Adipocyte (in vitro differentiated cells): ENCODE results near the gene SLC25A46.
"Not testable (repeated sequence)": the region's sequence is repeated elsewhere in the genome, so short reads cannot be mapped to it uniquely, and the experiment has no call there.

ENCODE experiments used
- DNase-seq: peaks from one replicate; pipeline ENCODE4 v3.0.0-alpha.2; 2015; ENCODE audit warnings: low read depth
- H3K27me3 ChIP-seq: replicated peaks from 2 replicates; pipeline ENCODE4 v1.7.0; 2013; ENCODE audit warnings: mild to moderate bottlenecking, low read length, moderate library complexity; ENCODE audit not compliant: control insufficient read depth, insufficient read depth
- H3K36me3 ChIP-seq: 2 replicates; pipeline ENCODE4 v1.7.0; 2013; ENCODE audit warnings: low read length, mild to moderate bottlenecking, moderate library complexity; ENCODE audit not compliant: control insufficient read depth, insufficient read depth, severe bottlenecking
- H3K4me1 ChIP-seq: 2 replicates; pipeline ENCODE4 v1.7.0; 2013; ENCODE audit warnings: mild to moderate bottlenecking, low read length, moderate library complexity; ENCODE audit not compliant: control insufficient read depth, insufficient read depth
- H3K4me3 ChIP-seq: 2 replicates; pipeline ENCODE4 v1.7.0; 2013; ENCODE audit warnings: mild to moderate bottlenecking, low read length, moderate library complexity
- H3K9ac ChIP-seq: 2 replicates; pipeline ENCODE4 v1.7.0; 2013; ENCODE audit warnings: mild to moderate bottlenecking, low read length, moderate library complexity
- H3K9me3 ChIP-seq: 2 replicates; pipeline ENCODE4 v1.7.0; 2013; ENCODE audit warnings: mild to moderate bottlenecking, low read length, moderate library complexity; ENCODE audit not compliant: control insufficient read depth

The SLC25A46 gene

DNA sequence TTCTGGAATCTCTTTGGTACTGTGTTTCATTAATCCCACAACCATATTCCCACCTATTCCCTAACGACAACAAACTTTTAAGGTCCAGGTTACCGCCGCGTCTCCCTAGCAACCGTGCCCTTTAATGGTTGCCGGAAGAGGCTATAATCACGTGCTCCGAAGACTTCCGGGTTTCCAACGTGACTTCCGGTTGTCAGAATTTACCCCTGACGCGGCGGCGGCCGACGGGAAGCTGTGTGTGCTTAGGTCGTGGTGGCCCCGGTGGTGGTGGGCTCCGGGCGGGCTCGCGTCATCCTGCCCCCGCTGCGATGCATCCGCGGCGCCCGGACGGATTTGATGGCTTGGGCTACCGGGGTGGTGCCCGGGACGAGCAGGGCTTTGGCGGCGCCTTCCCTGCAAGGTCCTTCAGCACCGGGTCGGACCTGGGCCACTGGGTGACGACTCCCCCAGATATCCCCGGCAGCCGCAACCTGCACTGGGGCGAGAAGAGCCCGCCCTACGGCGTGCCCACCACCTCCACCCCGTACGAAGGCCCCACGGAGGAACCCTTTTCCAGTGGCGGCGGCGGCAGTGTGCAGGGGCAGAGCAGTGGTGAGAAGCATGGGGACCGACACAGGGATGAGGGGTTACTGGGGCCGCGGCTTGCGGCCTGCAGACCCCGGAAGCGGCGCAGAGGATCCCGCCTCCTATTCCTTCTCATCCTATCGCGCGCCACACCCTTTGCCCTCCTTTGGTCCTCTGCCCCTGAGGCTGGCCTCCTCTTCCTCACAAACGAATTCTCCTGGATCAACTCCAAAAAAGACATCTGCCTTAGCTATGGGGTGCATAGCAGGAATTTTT lies at the start of gene SLC25A46:
TSS of gene SLC25A46 (plus strand) at position 196 of the 840 bp plus-strand sequence. CDS start at position 309, 113 bp downstream.
- DNase-seq: peak; percentile 95
- peak within 1 kb of the TSS; percentile 93 for H3K4me3 ChIP-seq
- H3K36me3 ChIP-seq: peaks cover 9% of the 10 kb centered on the region
- no peaks in the 10 kb centered on the region for H3K9me3 ChIP-seq
- H3K4me1 ChIP-seq: peaks cover 22% of the 10 kb centered on the region
- H3K27me3 ChIP-seq: no peaks in the 10 kb centered on the region
- H3K9ac ChIP-seq: peak within 1 kb of the TSS; percentile 96

DNA sequence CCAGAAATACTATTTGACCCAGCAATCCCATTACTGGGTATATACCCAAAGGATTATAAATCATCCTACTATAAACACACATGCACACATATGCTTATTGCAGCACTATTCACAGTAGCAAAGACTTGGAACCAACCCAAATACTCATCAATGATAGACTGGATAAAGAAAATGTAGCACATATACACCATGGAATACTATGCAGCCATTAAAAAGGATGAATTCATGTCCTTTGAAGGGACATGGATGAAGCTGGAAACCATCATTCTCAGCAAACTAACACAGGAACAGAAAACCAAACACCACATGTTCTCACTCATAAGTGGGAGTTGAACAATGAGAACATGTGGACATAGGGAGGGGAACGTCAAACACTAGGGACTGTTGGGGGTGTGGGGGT lies 48.2 kb upstream of the SLC25A46 start:
- H3K9ac ChIP-seq, H3K9me3 ChIP-seq, H3K36me3 ChIP-seq, DNase-seq, H3K27me3 ChIP-seq, H3K4me1 ChIP-seq, H3K4me3 ChIP-seq: not testable (repeated sequence)

DNA sequence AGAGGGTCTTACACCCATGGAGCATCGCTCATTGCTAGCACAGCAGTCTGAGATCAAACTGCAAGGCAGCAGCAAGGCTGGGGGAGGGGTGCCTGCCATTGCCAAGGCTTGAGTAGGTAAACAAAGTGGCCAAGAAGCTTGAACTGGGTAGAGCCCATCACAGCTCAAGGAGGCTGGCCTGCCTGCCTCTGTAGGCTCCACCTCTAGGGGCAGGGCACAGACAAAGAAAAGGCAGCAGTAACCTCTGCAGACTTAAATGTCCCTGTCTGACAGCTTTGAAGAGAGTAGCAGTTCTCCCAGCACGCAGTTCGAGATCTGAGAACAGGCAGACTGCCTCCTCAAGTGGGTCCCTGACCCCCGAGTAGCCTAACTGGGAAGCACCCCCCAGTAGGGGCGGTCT lies 46.1 kb upstream of the SLC25A46 start:
- not testable (repeated sequence) for DNase-seq, H3K9ac ChIP-seq, H3K4me3 ChIP-seq, H3K4me1 ChIP-seq, H3K36me3 ChIP-seq, H3K27me3 ChIP-seq, H3K9me3 ChIP-seq

- Histone ChIP-seq H3K27me3 (no peaks in the 10 kb centered on the region), H3K36me3 (no peaks in the 10 kb centered on the region), H3K9me3 (no peaks in the 10 kb centered on the region), H3K9ac (no peak overlapping the region), H3K4me3 (no peak overlapping the region), H3K4me1 (no peaks in the 10 kb centered on the region)
- DNase-seq: peak; percentile 15
Measured at GRCh38 chr5:110702300-110702699, 36.5 kb upstream of the SLC25A46 start.

- no peaks in the 10 kb centered on the region for H3K9me3 ChIP-seq
- peak; percentile 21 for DNase-seq
- no peak overlapping the region for H3K9ac ChIP-seq
- no peaks in the 10 kb centered on the region for H3K36me3 ChIP-seq
- no peak overlapping the region for H3K4me3 ChIP-seq
- no peaks in the 10 kb centered on the region for H3K4me1 ChIP-seq
- H3K27me3 ChIP-seq: no peaks in the 10 kb centered on the region
Measured at GRCh38 chr5:110702704-110703103, 36.1 kb upstream of the SLC25A46 start.

DNA sequence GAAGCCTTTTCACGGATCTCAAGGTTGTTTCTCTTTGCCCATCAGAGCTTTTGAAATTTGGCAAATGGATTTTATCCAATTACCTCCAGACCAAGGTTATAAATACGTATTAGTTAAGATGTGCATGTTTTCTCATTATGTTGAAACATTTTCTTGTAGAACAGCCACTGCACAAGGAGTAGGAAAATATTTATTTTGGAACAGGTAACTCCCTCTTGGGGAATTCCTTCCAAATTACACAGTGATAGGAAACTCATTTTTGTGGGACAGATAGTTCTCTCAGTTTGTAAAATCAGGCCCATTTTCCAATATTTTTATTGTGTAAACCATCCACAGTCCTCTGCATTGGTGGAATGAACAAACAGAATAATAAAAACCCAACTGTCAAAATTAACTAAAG lies 35.3 kb upstream of the SLC25A46 start:
- Histone ChIP-seq H3K4me3 (no peak overlapping the region), H3K36me3 (no peaks in the 10 kb centered on the region), H3K9me3 (no peaks in the 10 kb centered on the region), H3K4me1 (no peaks in the 10 kb centered on the region), H3K27me3 (no peaks in the 10 kb centered on the region), H3K9ac (no peak overlapping the region)
- peak; percentile 4 for DNase-seq

GRCh38 chr5:110705349-110705748 lies 33.5 kb upstream of the SLC25A46 start:
- H3K36me3 ChIP-seq: no peaks in the 10 kb centered on the region
- no peak overlapping the region for H3K9ac ChIP-seq
- H3K27me3 ChIP-seq: no peaks in the 10 kb centered on the region
- no peaks in the 10 kb centered on the region for H3K9me3 ChIP-seq
- DNase-seq: no peak
- H3K4me1 ChIP-seq: no peaks in the 10 kb centered on the region
- H3K4me3 ChIP-seq: no peak overlapping the region

DNA sequence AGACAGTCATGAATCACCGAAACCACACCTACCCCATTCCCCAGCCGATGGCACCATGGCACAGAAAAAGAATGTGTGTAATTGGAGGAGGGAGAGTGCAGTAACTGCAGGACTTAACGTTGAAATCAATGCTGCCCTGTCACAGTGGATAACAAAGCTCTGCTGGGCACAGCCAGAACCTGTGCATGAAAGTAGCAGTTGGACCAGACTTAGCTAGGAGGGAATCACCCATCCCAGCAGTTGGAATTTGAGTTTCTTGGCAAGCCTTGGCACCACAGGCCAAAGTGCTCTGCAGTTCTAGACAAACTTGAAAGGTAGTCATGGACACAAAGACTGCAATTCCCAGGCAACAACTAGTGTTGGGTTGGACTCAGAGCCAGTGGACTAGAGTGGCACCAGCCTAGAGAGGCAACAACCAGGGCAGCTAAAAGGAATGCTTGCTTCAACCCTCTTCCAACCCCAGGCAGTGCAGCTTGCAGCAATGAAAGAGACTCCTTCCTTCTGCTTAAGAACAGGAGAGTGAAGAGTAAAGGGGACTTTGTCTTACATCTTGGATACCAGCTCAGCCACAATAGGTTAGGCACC lies 31.5 kb upstream of the SLC25A46 start:
- Histone ChIP-seq H3K36me3 (no peaks in the 10 kb centered on the region), H3K27me3 (no peaks in the 10 kb centered on the region), H3K4me3 (no peak overlapping the region), H3K9ac (no peak overlapping the region), H3K9me3 (no peaks in the 10 kb centered on the region), H3K4me1 (no peaks in the 10 kb centered on the region)
- no peak for DNase-seq

- no peak for DNase-seq
- no peaks in the 10 kb centered on the region for H3K9me3 ChIP-seq
- H3K36me3 ChIP-seq: no peaks in the 10 kb centered on the region
- H3K27me3 ChIP-seq: no peaks in the 10 kb centered on the region
- peaks cover 15% of the 10 kb centered on the region for H3K4me1 ChIP-seq
- no peak overlapping the region for H3K4me3 ChIP-seq
- no peak overlapping the region for H3K9ac ChIP-seq
Measured at GRCh38 chr5:110716247-110717245, 22.3 kb upstream of the SLC25A46 start.

- no peak for DNase-seq
- H3K9me3 ChIP-seq: no peaks in the 10 kb centered on the region
- H3K4me3 ChIP-seq: no peak overlapping the region
- no peaks in the 10 kb centered on the region for H3K27me3 ChIP-seq
- H3K9ac ChIP-seq: no peak overlapping the region
- H3K36me3 ChIP-seq: no peaks in the 10 kb centered on the region
- H3K4me1 ChIP-seq: peaks cover 15% of the 10 kb centered on the region
Measured at GRCh38 chr5:110718311-110718710, 20.5 kb upstream of the SLC25A46 start.
